ENCODE measurements around the gene LSM3. TPM values are rescaled to one million over a fixed set of nuclear protein-coding genes. Genes with fewer than 3 reads are reported as not detected.

LSM3 gene
- total and polyA plus RNA-seq, 9 of the 15 experiments (the other 6 are each of a cell fraction or from before 2014, with no cell fraction given), result 33.8 to 203 (median 61.2) TPM

DNA sequence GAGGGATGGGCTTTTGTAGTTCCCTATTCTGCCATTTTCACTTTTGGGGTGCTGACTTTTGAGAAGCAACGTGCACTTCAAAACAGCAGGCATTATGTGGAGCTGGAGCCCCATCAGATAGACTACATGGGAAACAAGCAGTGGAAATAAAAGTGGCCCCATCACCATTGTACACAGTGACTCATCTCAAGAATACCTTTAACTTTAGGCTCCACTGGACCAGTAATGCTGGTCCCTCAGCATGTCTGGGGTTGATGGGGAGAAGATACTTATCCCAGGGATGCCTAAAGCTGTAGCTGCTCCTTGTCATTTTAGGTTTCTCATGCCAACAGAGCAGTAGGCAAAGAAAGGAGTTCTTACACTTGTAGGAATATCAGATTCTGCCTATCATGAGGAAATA, 45.0 kb downstream of the LSM3 start:
- in situ Hi-C loops (cut with MboI), result no loop called here
- peak; percentile 60 for FAIRE-seq
- Histone ChIP-seq H3K4me3 (no peak overlapping the region), H3K27ac (ENCODE audit: extremely low read depth, low read depth, low read length) (peak overlapping the region; percentile 62; the same call in 2 of the 3 replicates), H3K9ac (ENCODE audit: insufficient read depth in 1 of 2, low read depth in 2 of 2, low read length in 2 of 2) (peak overlapping the region in 1 of 2 experiments; percentile 38; a peak in 1 of 4 replicates), H3K4me2 (ENCODE audit: insufficient read depth, low read length) (no peak overlapping the region), H3K36me3 (ENCODE audit: control insufficient read depth, insufficient read depth, low read length) (no peaks in the 10 kb centered on the region), H3K27me3 (ENCODE audit: control insufficient read depth in 2 of 2, insufficient read depth in 2 of 2, low read length in 2 of 2) (no peaks in the 10 kb centered on the region), H3K79me2 (ENCODE audit: control insufficient read depth, insufficient read depth, low read length) (no peaks in the 10 kb centered on the region), H3K9me1 (ENCODE audit: control insufficient read depth, insufficient read depth, low read length) (no peaks in the 10 kb centered on the region), H4K20me1 (replicated peaks; ENCODE audit: control insufficient read depth, insufficient read depth, low read length) (no peaks in the 10 kb centered on the region), H3K9me3 (replicated peaks; ENCODE audit: control insufficient read depth, insufficient read depth, low read depth, low read length) (peaks cover 13% of the 10 kb centered on the region), H2AFZ (ENCODE audit: low read depth, low read length) (peak overlapping the region; percentile 74), H3K4me1 (replicated peaks in 1 of 2; ENCODE audit: control insufficient read depth in 2 of 2, insufficient read depth in 2 of 2, low read length in 2 of 2) (peaks cover 12 to 29% of the 10 kb centered on the region in 2 experiments; a peak in 4 of 5 replicates)
- BruUV-seq (replicated peaks), result no TSS peak
- ATAC-seq, result peak; percentile 72
- ChIA-PET CTCF (ENCODE audit: low intra/inter-chr PET ratio) (no interaction called here), POLR2A (interaction anchor here (0.6 to 3.5 kb wide), 5 partner anchors 9 to 100 kb away, joined by 3 to 22 read pairs (median 5); partner anchors contain the start of genes LSM3 and XPC)
- whole genome bisulfite sequencing (ENCODE audit: insufficient coverage, low coverage, missing lambda C conversion rate), result 0% methylated on average over 1 of the region's 1 CpG
- peak in 1 of 4 experiments; percentile 57 for DNase-seq (ENCODE audit: extremely low read depth in 1 of 4, low spot score in 3 of 4)
- intact Hi-C loops (cut with micrococcal nuclease), result no loop called here
- TF ChIP-seq CXXC5 (CRISPR knock-in tag; IDR thresholded peaks at IDR 0.05) (no peak), JUN (IDR thresholded peaks at IDR 0.05; ENCODE audit: borderline replicate concordance, low read depth, low read length) (no peak), JUN (CRISPR knock-in tag; IDR thresholded peaks at IDR 0.05; ENCODE audit: borderline replicate concordance) (no peak), ZZZ3 (IDR thresholded peaks at IDR 0.05) (no peak), BDP1 (IDR thresholded peaks at IDR 0.05; ENCODE audit: insufficient read depth, insufficient read length) (no peak), FUS (optimal IDR thresholded peaks at IDR 0.05; ENCODE audit: low read depth, low read length) (no peak), PHTF2 (CRISPR knock-in tag; IDR thresholded peaks at IDR 0.05) (no peak), SNRNP70 (optimal IDR thresholded peaks at IDR 0.05; ENCODE audit: low read depth, low read length) (no peak), ZNF217 (CRISPR knock-in tag; IDR thresholded peaks at IDR 0.05) (no peak), HDAC6 (IDR thresholded peaks at IDR 0.05; ENCODE audit: low read depth, low read length) (no peak), FOSL1 (tag; conservative IDR thresholded peaks at IDR 0.05) (peak; percentile 91), ZNF143 (CRISPR knock-in tag; IDR thresholded peaks at IDR 0.05) (no peak)
- TF ChIP-seq, protein P1, sequence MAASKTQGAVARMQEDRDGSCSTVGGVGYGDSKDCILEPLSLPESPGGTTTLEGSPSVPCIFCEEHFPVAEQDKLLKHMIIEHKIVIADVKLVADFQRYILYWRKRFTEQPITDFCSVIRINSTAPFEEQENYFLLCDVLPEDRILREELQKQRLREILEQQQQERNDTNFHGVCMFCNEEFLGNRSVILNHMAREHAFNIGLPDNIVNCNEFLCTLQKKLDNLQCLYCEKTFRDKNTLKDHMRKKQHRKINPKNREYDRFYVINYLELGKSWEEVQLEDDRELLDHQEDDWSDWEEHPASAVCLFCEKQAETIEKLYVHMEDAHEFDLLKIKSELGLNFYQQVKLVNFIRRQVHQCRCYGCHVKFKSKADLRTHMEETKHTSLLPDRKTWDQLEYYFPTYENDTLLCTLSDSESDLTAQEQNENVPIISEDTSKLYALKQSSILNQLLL (CRISPR knock-in tag; IDR thresholded peaks at IDR 0.05; ENCODE audit: borderline replicate concordance), result no peak
- TF ChIP-seq, protein P2, sequence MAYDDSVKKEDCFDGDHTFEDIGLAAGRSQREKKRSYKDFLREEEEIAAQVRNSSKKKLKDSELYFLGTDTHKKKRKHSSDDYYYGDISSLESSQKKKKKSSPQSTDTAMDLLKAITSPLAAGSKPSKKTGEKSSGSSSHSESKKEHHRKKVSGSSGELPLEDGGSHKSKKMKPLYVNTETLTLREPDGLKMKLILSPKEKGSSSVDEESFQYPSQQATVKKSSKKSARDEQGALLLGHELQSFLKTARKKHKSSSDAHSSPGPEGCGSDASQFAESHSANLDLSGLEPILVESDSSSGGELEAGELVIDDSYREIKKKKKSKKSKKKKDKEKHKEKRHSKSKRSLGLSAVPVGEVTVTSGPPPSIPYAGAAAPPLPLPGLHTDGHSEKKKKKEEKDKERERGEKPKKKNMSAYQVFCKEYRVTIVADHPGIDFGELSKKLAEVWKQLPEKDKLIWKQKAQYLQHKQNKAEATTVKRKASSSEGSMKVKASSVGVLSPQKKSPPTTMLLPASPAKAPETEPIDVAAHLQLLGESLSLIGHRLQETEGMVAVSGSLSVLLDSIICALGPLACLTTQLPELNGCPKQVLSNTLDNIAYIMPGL (CRISPR knock-in tag; IDR thresholded peaks at IDR 0.05), result no peak
- TF ChIP-seq, protein P3, sequence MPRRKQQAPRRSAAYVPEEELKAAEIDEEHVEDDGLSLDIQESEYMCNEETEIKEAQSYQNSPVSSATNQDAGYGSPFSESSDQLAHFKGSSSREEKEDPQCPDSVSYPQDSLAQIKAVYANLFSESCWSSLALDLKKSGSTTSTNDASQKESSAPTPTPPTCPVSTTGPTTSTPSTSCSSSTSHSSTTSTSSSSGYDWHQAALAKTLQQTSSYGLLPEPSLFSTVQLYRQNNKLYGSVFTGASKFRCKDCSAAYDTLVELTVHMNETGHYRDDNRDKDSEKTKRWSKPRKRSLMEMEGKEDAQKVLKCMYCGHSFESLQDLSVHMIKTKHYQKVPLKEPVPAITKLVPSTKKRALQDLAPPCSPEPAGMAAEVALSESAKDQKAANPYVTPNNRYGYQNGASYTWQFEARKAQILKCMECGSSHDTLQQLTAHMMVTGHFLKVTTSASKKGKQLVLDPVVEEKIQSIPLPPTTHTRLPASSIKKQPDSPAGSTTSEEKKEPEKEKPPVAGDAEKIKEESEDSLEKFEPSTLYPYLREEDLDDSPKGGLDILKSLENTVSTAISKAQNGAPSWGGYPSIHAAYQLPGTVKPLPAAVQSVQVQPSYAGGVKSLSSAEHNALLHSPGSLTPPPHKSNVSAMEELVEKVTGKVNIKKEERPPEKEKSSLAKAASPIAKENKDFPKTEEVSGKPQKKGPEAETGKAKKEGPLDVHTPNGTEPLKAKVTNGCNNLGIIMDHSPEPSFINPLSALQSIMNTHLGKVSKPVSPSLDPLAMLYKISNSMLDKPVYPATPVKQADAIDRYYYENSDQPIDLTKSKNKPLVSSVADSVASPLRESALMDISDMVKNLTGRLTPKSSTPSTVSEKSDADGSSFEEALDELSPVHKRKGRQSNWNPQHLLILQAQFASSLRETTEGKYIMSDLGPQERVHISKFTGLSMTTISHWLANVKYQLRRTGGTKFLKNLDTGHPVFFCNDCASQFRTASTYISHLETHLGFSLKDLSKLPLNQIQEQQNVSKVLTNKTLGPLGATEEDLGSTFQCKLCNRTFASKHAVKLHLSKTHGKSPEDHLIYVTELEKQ (CRISPR knock-in tag; IDR thresholded peaks at IDR 0.05), result no peak
- TF ChIP-seq, protein P4, sequence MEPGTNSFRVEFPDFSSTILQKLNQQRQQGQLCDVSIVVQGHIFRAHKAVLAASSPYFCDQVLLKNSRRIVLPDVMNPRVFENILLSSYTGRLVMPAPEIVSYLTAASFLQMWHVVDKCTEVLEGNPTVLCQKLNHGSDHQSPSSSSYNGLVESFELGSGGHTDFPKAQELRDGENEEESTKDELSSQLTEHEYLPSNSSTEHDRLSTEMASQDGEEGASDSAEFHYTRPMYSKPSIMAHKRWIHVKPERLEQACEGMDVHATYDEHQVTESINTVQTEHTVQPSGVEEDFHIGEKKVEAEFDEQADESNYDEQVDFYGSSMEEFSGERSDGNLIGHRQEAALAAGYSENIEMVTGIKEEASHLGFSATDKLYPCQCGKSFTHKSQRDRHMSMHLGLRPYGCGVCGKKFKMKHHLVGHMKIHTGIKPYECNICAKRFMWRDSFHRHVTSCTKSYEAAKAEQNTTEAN (CRISPR knock-in tag; IDR thresholded peaks at IDR 0.05), result no peak

Data from K562 (cell line).